K562 (cell line): ENCODE results near the gene ABHD16A. TPM values are rescaled to one million over a fixed set of nuclear protein-coding genes. Genes with fewer than 3 reads are reported as not detected.

Experiments
- ATF6 ChIP-seq: sonication (generic); formaldehyde crosslinking; IDR thresholded peaks from 2 replicates; pipeline ENCODE4 v1.4.0; 2020; ENCODE audit warnings: mild to moderate bottlenecking, missing genetic modification reagents
- ESRRB ChIP-seq: fragments of 250-450 bp; sonication (Bioruptor Pico); IDR thresholded peaks from 2 replicates; pipeline ENCODE4 v1.5.0; 2020; ENCODE audit warnings: mild to moderate bottlenecking, moderate library complexity, borderline replicate concordance
- ETV5 ChIP-seq: sonication (generic); formaldehyde crosslinking; IDR thresholded peaks from 2 replicates; pipeline ENCODE4 v1.4.0; 2020; ENCODE audit warnings: low read depth, mild to moderate bottlenecking, missing genetic modification reagents
- IRF1 ChIP-seq: sonication (generic); formaldehyde crosslinking; IDR thresholded peaks from 2 replicates; pipeline ENCODE4 v1.8.0; 2022; ENCODE audit warnings: missing genetic modification reagents, mild to moderate bottlenecking, borderline replicate concordance
- MIER1 ChIP-seq: fragments of 450-650 bp; IDR thresholded peaks from 2 replicates; pipeline ENCODE4 v1.6.1; 2016; ENCODE audit warnings: antibody characterized with exemption, mild to moderate bottlenecking, low read depth
- MYBL2 ChIP-seq, 2 experiments: fragments of 450-650 bp in 1 of 2; sonication (generic) in 1 of 2; formaldehyde crosslinking in 1 of 2; IDR thresholded peaks; 2 replicates each; pipeline versions ENCODE4 v1.6.1 to v1.8.1; 2017 to 2022; ENCODE audit warnings: borderline replicate concordance in 1 of 2, inconsistent platforms in 1 of 2, low read depth in 1 of 2, mild to moderate bottlenecking in 1 of 2, missing genetic modification reagents in 1 of 2, moderate library complexity in 1 of 2
- NFATC3 ChIP-seq: fragments of 450-650 bp; IDR thresholded peaks from 2 replicates; pipeline ENCODE4 v1.6.1; 2017; ENCODE audit warnings: mild to moderate bottlenecking
- PTTG1 ChIP-seq: fragments of 450-650 bp; IDR thresholded peaks from 2 replicates; pipeline ENCODE4 v1.6.1; 2016; ENCODE audit warnings: low read depth, mild to moderate bottlenecking, missing genetic modification characterization, missing compliant biosample characterization
- RERE ChIP-seq: sonication (generic); formaldehyde crosslinking; IDR thresholded peaks from 2 replicates; pipeline ENCODE4 v1.8.0; 2023; ENCODE audit warnings: missing genetic modification reagents, mild to moderate bottlenecking, borderline replicate concordance
- STAT6 ChIP-seq: sonication (generic); formaldehyde crosslinking; IDR thresholded peaks from 2 replicates; pipeline ENCODE4 v1.8.1; 2023; ENCODE audit warnings: mild to moderate bottlenecking, missing genetic modification reagents
- TCFL5 ChIP-seq: fragments of 250-450 bp; sonication (Bioruptor Pico); conservative IDR thresholded peaks from 2 replicates; pipeline ENCODE4 v1.6.1; 2021; ENCODE audit warnings: mild to moderate bottlenecking, moderate library complexity, matching md5 sums
- ZNF140 ChIP-seq: fragments of 250-450 bp; sonication (Bioruptor Pico); IDR thresholded peaks from 2 replicates; pipeline ENCODE4 v1.8.0; 2021; ENCODE audit warnings: moderate library complexity, mild to moderate bottlenecking, inconsistent platforms
- ZNF174 ChIP-seq: fragments of 250-450 bp; sonication (Bioruptor Pico); IDR thresholded peaks from 2 replicates; pipeline ENCODE4 v1.4.0; 2020; ENCODE audit warnings: mild to moderate bottlenecking
- ZNF408 ChIP-seq: fragments of 250-450 bp; sonication (Bioruptor Pico); IDR thresholded peaks from 2 replicates; pipeline ENCODE4 v1.4.0; 2020; ENCODE audit warnings: low read depth, mild to moderate bottlenecking, moderate library complexity
- ZNF436 ChIP-seq: fragments of 250-450, 450-650 bp; sonication (Bioruptor Pico); formaldehyde crosslinking; IDR thresholded peaks from 2 replicates; pipeline ENCODE4 v1.7.0; 2020; ENCODE audit warnings: mild to moderate bottlenecking
- polyA plus RNA-seq, 8 experiments: library from polyadenylated mRNA; depleted of rRNA in 4 of 8; stranded (reverse) in 5 of 8; unstranded in 3 of 8; fragments of >200 nt; fragmentation: Nextera tagmentation in 2 of 8; fragmentation: Illumina TruSeq in 1 of 8; extraction: Ambion mirVana in 2 of 8; extraction: Trizol in 1 of 8; gene quantifications; 2 replicates each; pipeline versions ENCODE4 v1.2.1 to v1.2.3, GENCODE V29; 2011 to 2014; ENCODE audit warnings: inconsistent platforms in 1 of 8, missing spikeins in 1 of 8
- total RNA-seq, 7 experiments: library from RNA; depleted of rRNA in 6 of 7; stranded (reverse); fragments of >200 nt in 6 of 7; fragmentation: Illumina TruSeq in 2 of 7; extraction: Trizol in 2 of 7; gene quantifications; 2 replicates each; pipeline versions ENCODE4 v1.2.1 to v1.2.3, GENCODE V29; 2011 to 2021; ENCODE audit warnings: low replicate concordance in 1 of 7

ABHD16A gene
- total and polyA plus RNA-seq, 9 of the 15 experiments (the other 6 are each of a cell fraction or from before 2014, with no cell fraction given), result 25.8 to 120 (median 81.6) TPM

GRCh38 chr6:31690231-31691077 lies 12.7 kb downstream of the ABHD16A start (continued):
- no peak; the same call in 1 of the 2 replicates for TF ChIP-seq STAT6 (CRISPR knock-in tag)
- peak; percentile 44; the same call in 1 of the 2 replicates for TF ChIP-seq ETV5
- TF ChIP-seq MIER1, result peak; percentile 33; the same call in 1 of the 2 replicates
- 0 out of 2 replicates have a peak, but pooled peaks have one; percentile 2 for TF ChIP-seq ESRRB (CRISPR knock-in tag)
- TF ChIP-seq RERE (CRISPR knock-in tag), result no peak
- TF ChIP-seq TCFL5 (CRISPR knock-in tag), result no peak
- no peak for TF ChIP-seq ZNF174 (CRISPR knock-in tag)
- TF ChIP-seq NFATC3, result peak; percentile 38; the same call in 1 of the 2 replicates
- no peak for TF ChIP-seq ZNF436 (CRISPR knock-in tag)
- no peak for TF ChIP-seq ATF6
- no peak for TF ChIP-seq MYBL2 (IDR thresholded peaks at IDR 0.05; ENCODE audit: low read depth)
- no peak for TF ChIP-seq MYBL2 (CRISPR knock-in tag; IDR thresholded peaks at IDR 0.05; ENCODE audit: borderline replicate concordance)
- TF ChIP-seq IRF1 (CRISPR knock-in tag), result no peak
- no peak for TF ChIP-seq ZNF408 (CRISPR knock-in tag)
- TF ChIP-seq PTTG1, result no peak
- no peak for TF ChIP-seq ZNF140 (CRISPR knock-in tag)
